ENCODE measurements around the gene VANGL1. TPM values are rescaled to one million over a fixed set of nuclear protein-coding genes. Genes with fewer than 3 reads are reported as not detected.

VANGL1 gene
- total RNA-seq, 1 donor from 2014 or later: 15.9 TPM

DNA sequence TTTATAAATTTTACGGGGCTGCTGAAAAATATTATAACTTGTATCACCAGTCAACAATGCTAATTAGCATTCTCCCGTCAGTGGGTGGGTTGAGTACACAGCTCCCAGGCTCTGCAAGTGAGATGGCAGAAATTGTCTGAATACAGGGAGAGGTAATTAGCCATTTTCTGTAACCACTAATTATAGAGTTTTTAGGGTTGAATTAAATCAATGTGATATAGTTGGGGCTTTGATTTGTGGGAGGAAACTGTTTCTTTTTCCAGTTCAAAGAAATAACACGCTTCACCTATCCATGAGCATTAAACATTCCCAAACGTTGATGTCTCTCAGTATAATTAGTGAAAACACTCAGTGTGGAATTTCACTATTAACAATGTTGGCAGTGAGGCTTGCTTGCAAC lies 1.5 kb downstream of the VANGL1 start:
- intact Hi-C loops (cut with micrococcal nuclease): loop anchor here (5.0 to 10.0 kb wide), 4 partner anchors 364 to 888 kb away; partner anchors contain the start of gene CSDE1

DNA sequence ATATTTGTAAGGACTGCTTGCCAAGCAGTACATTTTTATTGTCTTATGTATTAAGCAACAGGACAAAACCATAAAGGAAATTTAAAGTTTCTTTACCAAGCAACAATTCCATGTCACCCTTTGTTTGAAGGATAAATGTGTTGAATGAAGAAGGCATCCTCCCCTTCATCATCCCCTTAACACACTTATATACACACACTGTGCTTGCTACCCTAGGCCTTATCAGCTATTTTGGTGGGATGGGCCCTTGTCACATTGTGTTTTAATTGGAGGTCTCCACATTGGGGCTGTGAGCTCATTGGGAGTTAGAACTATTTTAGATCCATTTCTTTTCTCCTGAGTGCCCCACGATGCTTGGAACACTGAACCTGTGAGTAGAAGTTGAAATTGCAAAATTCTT lies 1.9 kb downstream of the VANGL1 start:
- intact Hi-C loops (cut with micrococcal nuclease): loop anchor here (5.0 to 10.0 kb wide), 4 partner anchors 364 to 889 kb away; partner anchors contain the start of gene CSDE1

GRCh38 chr1:115644109-115644508 lies 2.3 kb downstream of the VANGL1 start:
- intact Hi-C loops (cut with micrococcal nuclease): loop anchor here (5.0 to 10.0 kb wide), 4 partner anchors 363 to 889 kb away; partner anchors contain the start of gene CSDE1

DNA sequence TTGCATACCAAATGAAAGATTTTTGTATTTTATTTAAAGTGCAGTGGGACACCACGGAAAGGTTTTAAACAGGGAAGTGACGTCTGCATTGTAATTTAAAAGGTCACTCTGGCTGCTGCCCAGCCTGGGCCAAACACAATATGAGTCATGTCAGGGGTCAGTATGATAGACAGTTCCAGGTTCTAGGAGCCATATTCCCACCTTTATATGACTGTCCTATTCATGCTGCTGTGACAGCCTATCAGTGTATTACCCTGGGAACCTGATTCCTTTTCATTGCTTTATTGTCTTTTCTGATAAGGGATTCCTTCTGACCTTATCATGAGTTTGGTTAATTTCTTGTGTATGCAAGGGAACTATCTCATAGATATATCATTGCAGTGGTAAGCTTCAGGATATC lies 5.3 kb downstream of the VANGL1 start:
- intact Hi-C loops (cut with micrococcal nuclease): loop anchor here (10.0 kb wide), 3 partner anchors 582 to 892 kb away; partner anchors contain the start of gene CSDE1

DNA sequence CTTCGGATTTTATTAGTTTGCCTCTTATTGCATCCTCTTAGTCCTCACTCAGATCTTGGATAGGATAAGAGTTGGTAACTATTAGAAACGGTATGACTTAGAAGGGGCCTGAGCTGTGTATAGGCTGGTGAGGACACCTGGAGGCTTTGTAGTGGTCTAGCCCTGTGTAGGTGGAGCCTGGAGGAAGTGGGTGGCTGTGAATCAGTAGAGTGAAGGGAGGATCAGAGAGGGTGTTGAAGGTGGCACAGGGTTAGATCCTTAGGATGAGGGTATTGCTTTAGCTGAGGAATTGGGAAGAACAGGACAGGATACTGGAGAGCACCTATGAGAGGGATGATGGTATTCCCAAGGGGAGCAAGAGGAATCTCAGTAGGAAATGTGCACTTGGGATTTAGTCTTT lies 5.7 kb downstream of the VANGL1 start:
- intact Hi-C loops (cut with micrococcal nuclease): loop anchor here (10.0 kb wide), 3 partner anchors 583 to 893 kb away; partner anchors contain the start of gene CSDE1

DNA sequence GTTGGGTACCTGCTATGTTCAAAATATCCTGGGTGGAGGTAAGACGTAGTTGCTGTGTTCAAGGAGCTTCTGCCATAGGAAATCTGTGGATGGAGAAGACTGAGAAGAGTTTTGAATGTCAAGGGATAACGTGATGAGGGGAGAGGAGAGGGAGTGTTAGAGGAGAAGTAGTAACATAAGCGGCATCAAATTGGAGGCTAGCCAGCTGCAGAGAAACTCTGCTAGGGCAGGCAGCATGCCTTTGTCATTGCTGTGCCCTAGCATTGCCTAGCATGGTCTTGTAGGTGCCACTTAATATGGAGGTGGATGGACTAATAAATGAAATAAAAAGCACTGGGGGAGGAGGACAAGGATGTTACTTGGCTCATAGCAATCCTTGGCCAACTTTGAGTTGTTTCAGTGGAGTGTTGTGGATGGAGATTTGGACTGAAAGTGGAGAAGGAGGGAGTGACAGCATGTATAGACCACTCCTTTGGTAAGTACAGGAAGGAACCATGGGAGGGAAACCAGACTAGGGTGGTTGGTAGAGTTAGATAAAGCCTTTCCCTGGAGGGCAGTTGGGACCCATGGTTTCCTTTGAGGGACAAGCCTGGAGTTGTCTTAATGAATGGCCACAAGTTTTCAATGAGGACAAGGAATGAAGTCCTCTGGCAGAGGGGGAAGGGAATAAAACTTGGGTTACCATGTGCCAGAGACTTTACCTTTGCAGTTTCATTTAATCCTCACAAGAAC lies 6.3 kb downstream of the VANGL1 start:
- intact Hi-C loops (cut with micrococcal nuclease): loop anchor here (2.0 to 10.0 kb wide), 4 partner anchors 59 to 893 kb away; partner anchors contain the start of gene CSDE1

DNA sequence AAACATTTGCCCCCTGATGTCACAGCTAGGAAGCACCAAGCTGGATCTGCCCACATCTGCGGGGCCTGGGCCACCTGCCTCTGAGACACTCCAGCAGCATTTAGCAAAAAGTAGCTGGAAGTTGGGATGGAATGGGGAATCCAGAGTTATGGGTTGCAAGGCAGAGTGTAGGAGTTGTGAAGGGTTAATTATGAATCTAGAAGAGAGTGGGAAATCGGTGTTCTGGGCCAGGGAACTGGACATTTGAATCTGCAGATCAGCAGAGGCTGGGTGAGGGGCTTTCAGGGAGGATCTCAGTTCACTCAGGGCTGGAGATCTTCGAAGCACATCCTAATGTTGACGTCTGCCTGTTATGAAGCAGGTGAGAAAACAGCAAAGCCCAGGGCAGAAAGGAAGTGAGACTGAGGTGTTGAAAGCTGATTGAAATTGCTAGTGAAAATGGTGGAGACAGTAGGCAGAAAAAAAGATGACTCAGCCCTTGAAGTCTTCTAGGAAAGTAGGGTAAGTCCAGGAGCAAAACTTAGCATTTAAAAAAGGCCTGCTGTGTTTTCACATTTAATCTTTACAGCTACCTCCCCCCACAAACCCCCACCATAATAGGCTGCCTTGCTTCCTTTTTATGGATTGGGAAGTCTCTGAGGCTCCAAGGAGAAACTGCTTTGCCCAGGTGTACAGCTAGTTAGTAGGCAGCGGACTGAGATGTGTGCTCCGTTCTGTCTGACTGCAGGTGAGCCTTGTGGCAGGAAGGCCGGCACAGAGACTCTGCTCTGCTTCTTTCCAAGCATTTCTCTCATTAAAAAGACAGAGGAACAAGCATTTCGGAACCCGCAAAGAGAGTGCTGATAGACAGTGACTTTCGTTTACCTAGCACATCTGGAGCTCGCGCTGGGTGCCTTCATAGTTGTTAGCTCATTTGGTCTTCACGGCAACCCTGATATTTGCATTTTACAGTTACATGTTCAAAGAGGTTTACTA lies 7.2 kb downstream of the VANGL1 start:
- intact Hi-C loops (cut with micrococcal nuclease): loop anchor here (1.0 to 10.0 kb wide), 6 partner anchors 8 to 894 kb away; partner anchors contain the start of genes CSDE1 and SLC22A15

DNA sequence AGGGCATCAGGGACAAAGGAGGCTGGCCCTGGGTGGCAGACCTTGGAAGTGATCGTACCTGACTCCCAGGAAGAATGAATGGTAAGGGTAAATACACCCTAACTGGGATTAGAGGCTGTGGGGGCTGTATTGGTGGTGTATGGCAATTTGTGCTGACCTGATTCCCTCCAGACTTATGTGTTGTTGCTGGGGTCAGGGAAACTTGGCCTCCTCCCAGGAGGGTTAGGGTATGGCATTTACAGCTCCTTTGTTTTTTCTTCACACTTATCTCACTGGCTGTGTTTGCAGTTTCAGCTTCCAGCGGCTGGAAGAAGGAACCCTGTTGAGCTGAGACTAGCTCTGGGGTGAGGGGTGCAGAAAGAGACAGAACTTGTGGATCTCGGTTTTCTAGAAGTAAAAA lies 8.2 kb downstream of the VANGL1 start:
- intact Hi-C loops (cut with micrococcal nuclease): loop anchor here (1.0 to 10.0 kb wide), 6 partner anchors 7 to 895 kb away; partner anchors contain the start of genes CSDE1 and SLC22A15

GRCh38 chr1:115650961-115651360 lies 9.2 kb downstream of the VANGL1 start:
- intact Hi-C loops (cut with micrococcal nuclease): no loop called here

DNA sequence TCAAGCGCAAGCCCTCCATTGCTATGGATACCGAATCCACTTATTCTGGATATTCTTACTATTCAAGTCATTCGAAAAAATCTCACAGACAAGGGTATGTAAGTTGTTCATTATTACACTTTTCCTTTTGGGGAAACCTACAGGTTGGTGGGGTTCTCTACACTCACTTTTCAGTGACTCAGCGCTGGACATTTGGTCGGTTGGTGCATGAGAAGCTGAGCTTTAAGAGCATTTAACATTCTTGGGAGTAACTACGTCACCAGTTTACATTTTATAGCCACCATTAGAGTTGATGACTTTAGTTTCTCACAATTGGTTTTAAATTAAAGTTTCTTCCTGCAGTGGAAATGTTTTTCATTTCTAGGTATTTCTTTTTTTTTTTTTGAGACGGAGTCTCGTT lies 9.6 kb downstream of the VANGL1 start:
- intact Hi-C loops (cut with micrococcal nuclease): no loop called here

DNA sequence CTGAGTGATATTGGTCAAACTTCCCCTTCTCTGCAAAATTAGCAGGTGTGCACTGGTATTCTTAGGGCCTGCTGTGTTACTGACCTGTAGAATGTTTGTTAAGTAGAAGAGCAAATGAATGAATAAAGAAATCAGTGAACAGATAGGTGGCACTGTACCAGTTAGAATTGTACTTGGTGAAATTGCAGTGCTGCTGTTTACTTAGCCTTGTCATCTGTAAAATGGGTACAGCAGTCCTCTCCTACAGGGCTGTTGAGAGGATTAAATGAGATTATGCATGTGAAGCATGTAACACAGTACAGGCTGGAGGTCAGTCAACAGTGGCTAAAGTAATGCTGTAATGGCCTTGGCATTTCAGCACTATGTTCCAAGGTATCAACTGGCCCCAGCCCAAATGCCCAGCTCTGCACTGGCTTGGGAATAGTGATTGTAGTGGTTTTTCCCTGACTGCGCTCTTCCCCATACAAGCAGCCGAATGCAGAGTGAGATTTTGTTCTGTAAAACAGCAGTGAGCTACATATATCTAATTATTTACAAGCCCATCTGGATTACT lies 10.5 kb downstream of the VANGL1 start:
- intact Hi-C loops (cut with micrococcal nuclease): no loop called here

- intact Hi-C loops (cut with micrococcal nuclease): no loop called here
Observed at GRCh38 chr1:115654125-115654524, 12.4 kb downstream of the VANGL1 start.

DNA sequence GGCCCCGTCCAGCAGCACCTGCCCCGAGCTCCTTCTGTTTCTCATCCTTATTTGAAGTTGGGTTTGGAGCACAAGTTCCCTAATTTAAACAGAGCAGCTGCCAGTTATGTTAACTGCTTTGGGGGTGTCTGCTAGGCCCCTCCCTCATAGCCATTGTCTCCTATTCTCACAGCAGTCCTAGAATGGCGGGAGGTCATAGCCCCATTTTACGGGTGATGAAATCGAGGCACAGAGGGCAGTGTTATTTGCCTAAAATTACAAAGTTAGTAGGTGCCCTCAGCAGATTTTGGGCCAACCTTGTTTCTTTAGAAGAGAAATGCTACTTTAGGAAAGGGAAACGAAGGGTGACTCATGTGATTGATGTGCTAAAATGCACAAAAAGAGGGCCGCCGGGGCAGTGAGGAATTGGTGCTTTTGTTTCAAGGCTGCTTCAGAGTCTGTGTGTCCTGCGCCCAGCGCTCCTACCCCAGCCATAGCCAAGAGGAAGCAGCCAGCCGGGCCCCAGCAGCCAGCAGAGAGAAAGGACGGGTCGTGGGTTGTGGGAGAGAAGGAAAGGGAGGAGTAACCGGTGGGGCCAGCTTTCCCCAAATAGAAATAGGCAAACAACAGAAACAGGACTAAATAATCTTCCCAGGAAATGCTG lies 13.0 kb downstream of the VANGL1 start:
- intact Hi-C loops (cut with micrococcal nuclease): no loop called here

- intact Hi-C loops (cut with micrococcal nuclease): no loop called here
Observed at GRCh38 chr1:115655306-115655663, 13.5 kb downstream of the VANGL1 start.

- intact Hi-C loops (cut with micrococcal nuclease): no loop called here
Observed at GRCh38 chr1:115655916-115656315, 14.1 kb downstream of the VANGL1 start.

- intact Hi-C loops (cut with micrococcal nuclease): loop anchor here (1.0 kb wide), 1 partner anchor 7 kb away; no protein-coding TSS in a partner anchor
Observed at GRCh38 chr1:115656461-115657077, 14.8 kb downstream of the VANGL1 start.

DNA sequence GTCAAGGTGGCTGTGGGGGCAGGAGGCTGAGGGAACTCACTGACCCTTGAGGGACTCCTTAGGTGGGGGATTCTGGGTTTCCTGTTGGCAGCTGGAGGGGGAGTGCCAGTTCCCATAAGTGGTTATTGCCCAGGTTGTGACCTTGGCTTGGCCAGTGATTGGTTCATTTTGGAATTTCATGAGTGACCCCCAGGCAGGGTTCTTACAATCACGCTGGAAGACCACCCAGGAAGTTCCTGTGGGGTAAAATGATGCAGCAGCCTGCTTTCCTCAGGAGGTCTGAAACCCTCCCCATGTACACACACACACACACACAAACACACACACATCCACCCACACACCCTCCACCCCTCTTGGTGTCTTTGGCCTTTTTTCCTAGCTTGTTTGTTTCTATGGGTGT lies 16.9 kb downstream of the VANGL1 start:
- intact Hi-C loops (cut with micrococcal nuclease): no loop called here

DNA sequence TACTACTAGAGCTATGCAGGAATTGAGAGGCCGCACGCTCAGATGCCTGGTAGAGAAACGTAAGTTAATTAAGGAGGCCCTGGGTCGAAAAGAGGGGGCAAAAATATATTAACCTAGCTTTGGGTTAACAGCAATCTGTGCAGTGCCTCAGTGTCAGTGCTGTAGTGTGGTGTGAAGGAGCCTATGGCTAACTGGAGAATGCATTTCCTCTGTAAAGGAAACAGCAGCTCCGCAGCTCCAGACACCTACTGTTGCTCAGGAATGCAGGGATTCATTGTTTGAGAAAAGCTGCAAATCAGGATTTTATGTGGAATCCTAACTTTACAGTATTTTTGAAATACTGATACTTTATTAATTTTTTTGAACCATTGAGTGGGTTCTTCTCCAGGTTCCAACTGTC lies 18.4 kb downstream of the VANGL1 start:
- intact Hi-C loops (cut with micrococcal nuclease): no loop called here

GRCh38 chr1:115661157-115661556 lies 19.4 kb downstream of the VANGL1 start:
- intact Hi-C loops (cut with micrococcal nuclease): no loop called here

DNA sequence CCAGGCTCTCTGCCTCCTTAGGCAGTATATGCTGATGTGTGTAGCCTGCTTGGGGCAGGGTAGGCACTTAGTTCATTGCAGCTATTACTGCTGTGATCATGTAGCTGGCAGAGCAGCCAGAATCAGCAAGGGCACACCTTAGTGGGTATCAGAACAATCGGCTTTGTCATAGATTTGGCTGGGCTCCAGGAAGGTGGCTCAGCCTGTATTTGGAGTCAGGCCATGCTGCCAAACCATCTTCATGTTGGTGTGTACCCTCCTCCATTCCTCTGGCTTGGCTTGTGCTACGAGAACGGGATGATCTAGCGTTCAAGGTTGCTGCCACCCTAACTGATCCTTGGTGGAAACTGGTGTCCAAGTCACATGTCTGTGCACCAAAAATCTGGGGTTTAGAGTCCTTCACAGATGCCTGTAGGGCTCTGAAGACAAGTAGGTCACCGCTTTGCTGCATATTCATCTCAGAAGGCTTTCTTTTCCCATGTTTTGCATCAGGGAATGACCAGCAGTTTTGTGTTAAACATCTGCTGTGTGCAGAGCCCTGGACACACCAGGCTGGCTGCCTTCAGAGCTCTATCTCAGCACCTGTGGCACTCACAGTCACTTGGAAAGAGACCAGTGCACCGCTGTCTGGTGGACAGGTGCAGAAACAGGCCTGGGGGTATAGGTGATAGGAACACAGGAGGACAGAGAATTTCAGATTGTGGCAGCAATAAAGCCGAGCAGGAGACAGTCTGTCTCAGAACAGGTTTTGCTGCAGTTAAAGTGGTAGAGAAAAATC lies 23.7 kb downstream of the VANGL1 start:
- intact Hi-C loops (cut with micrococcal nuclease): no loop called here

All from T-helper 1 cell treated with Interleukin-12 subunit alpha and Interleukin-12 subunit beta and Interleukin-4 antibody, amounts not matched to agents 30 ng/mL and 1 ng/mL, for 36 hours (primary cell).